ENCODE data around the gene MC1R.
"Not testable (repeated sequence)": the region's sequence is repeated elsewhere in the genome, so short reads cannot be mapped to it uniquely, and the experiment has no call there.

The MC1R gene

DNA sequence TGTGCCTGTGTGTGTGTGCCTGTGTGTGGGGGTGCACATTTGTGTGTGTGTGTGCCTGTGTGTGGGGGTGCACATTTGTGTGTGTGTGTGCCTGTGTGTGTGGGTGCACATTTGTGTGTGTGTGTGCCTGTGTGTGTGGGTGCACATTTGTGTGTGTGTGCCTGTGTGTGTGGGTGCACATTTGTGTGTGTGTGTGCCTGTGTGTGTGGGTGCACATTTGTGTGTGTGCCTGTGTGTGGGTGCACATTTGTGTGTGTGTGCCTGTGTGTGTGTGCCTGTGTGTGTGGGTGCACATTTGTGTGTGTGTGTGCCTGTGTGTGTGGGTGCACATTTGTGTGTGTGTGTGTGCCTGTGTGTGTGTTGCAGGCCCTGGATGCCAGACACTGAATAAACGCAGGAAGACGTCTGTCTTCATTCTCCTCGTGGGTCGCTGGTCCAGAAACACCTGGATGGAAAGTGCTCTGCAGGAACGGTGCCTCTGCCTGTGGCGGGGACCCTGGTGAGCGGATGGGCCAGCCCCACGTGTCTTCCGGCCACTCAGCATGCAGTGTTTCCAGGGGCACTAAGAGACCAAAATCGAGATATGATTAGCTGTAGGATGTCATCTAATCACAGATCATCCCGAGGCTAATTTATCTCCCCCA lies 3.9 kb upstream of the MC1R start:
- not testable (repeated sequence) for DNase-seq

DNA sequence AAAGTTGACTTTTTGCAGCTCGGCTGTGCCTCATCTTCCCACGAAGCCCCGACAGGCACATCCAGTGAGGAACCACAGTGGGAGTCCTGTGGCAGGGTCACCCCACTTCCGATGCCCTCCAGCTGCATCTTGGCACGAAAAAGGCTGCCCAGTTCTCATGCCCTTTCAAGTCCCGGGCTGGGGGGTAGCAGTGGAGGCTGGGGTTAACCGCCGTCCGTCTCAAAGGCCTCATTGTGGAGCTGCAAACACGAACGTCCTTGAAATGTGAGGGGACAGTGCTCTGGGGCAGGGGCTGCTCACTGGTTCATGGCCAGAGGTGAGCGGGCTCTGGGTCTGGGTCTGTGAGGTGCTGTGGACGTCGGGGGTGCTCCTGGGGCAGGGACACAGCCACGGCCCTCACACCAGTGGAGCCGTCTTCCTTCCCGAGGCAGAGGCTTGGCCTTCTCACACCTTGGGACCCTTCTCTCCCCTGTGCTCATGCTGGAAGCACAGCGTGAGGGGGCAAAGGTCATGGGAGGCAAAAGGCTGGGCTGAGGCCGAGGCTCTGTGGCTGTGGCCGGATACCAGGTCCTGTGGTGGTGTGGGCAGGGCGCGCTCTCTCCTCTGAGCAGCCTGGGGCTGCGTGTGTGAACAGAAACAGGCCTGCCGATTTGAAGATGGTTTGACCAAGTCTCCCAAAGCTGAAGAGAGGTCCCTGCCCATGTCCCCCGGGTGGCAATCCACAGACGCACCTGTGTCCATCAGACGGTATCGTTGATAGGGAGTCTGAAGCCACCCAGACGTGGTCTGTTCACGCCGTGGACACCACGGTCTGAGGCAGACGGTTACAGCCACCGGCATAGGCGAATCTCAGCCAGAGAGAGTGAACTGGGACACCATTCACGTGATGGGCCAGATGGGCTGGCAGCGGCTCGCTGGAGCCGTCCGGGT lies 3.1 kb upstream of the MC1R start:
- no peak for DNase-seq

DNA sequence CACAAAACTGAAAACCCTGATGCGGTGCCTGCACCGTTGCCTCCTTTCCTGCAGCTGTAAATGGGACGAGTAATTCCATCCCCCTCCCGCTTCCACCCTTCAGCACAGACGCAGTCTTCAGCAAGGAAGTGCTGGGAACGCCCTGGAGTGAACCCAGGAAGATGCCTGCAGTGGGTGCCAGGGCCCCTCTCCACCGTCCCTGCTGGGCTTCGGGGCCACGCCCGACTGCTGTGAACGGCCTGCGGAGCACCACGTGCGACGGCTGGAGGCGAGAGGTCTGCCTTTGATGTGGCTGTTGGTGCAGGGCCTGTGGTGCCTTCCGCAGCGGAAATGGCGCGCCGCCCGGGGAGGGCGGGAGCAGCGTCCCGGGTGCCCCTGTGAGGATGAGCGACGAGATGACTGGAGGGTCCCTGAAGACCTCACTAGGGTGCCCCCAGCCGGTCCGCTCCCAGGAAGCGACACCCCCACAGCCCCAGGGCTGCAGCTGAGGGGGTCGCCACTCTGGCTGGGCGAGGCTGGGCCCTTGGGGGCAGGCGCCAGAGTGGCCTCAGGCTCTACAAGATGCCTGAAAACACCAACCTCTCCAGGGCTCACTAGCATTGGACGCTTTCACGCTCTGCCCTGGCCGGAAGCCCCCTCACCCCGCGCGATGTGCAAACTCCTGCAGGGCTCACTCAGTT lies 749 bp upstream of the MC1R start:
- DNase-seq, result peak; percentile 69

DNA sequence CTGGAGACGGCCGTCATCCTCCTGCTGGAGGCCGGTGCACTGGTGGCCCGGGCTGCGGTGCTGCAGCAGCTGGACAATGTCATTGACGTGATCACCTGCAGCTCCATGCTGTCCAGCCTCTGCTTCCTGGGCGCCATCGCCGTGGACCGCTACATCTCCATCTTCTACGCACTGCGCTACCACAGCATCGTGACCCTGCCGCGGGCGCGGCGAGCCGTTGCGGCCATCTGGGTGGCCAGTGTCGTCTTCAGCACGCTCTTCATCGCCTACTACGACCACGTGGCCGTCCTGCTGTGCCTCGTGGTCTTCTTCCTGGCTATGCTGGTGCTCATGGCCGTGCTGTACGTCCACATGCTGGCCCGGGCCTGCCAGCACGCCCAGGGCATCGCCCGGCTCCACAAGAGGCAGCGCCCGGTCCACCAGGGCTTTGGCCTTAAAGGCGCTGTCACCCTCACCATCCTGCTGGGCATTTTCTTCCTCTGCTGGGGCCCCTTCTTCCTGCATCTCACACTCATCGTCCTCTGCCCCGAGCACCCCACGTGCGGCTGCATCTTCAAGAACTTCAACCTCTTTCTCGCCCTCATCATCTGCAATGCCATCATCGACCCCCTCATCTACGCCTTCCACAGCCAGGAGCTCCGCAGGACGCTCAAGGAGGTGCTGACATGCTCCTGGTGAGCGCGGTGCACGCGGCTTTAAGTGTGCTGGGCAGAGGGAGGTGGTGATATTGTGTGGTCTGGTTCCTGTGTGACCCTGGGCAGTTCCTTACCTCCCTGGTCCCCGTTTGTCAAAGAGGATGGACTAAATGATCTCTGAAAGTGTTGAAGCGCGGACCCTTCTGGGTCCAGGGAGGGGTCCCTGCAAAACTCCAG lies 1.1 kb downstream of the MC1R start:
- DNase-seq, result no peak

DNA sequence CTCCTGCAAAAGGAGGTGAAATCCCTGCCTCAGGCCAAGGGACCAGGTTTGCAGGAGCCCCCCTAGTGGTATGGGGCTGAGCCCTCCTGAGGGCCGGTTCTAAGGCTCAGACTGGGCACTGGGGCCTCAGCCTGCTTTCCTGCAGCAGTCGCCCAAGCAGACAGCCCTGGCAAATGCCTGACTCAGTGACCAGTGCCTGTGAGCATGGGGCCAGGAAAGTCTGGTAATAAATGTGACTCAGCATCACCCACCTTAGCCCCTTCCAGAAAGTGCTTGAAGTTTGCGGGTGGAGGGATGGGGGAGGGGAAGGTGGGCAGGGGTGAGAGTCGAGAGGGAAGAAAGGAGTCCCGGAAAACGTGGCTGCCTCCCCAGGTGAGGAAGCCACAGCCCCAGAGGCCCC lies 2.1 kb downstream of the MC1R start:
- no peak for DNase-seq

DNA sequence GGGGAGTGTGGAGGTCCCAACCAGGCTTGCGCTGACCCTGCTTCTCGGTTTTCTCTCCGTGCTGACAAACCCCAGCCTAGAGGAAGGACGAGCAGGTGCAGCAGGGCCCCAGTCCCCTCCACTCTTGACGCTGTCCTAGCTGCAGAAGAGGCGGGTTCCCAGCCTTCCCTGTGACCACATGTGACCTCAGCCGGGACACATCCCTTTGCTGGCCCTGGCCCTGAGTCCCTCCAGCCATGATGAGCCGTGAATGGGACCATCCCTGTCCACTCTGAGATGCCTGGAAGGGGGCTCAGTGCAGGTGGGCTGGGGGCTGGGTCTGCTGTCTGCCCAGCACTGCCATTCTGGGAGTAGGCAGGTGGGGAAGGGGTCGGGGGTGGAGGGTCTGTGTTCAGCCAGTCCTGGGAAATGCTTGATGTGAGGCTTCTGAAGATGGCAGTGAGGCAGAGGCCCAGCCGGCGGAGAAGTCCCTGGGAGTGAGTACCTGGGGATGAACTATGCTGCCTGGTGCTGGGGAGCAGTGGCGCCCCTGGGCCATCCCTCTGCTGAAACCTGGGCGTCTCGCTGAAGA lies 2.6 kb downstream of the MC1R start:
- DNase-seq, result no peak

DNA sequence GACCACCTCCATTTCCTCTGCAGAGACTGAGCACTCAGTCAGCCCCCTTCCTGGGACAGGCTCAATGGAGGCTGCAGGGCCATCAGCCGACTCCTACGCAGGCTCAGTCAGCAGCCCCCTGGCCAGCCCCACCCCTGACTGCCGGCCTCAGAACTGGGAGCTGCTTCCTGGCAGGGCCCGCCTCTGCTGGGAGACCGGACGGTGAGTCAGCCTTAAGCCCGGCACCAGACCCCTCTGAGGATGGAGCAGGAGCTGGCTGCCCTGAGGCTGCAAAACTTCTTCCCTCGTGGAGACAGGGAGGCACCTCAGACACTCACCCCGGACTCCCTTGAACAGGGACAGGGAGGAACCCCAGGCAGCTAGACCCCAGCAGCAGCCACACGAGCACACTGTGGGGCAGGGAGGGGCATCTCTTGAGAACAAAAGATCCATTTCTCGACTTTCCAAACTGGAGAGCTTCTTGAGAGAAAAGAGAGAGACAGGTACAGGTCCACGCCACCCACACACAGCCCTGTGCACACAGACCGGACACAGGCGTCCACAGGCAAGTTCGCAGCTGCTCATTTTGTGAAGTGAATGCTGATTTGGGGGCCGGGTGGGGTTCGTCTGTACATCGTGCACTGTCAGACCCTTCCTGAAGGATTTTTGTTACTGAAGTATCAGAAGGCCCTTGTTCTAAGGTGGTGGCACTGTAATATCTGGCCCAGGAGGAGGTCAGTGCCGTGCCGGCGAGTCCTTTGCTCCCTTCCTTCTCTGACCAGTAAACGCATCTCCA lies 3.2 kb downstream of the MC1R start:
- no peak for DNase-seq

DNA sequence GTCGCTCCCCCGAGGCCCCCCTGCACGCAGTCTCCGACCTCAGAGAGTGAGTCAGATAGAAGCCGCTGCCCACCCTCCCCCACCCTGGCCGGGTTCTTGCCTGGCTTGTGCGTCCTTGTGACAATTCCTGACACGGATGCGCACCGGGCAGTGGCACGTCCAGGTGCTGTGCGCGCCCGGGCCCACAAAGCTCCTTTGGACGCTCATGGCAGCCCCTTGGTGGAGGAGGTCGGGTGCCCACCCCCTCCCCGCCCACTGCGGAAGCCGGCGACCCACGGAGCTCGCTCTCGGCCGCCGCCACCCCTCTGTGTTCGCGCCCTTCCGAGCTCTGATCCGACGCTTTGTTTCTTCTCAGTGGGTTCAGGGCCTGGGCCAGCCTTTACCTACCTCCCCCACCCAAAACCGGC lies 3.8 kb downstream of the MC1R start:
- DNase-seq, result peak; percentile 34

DNA sequence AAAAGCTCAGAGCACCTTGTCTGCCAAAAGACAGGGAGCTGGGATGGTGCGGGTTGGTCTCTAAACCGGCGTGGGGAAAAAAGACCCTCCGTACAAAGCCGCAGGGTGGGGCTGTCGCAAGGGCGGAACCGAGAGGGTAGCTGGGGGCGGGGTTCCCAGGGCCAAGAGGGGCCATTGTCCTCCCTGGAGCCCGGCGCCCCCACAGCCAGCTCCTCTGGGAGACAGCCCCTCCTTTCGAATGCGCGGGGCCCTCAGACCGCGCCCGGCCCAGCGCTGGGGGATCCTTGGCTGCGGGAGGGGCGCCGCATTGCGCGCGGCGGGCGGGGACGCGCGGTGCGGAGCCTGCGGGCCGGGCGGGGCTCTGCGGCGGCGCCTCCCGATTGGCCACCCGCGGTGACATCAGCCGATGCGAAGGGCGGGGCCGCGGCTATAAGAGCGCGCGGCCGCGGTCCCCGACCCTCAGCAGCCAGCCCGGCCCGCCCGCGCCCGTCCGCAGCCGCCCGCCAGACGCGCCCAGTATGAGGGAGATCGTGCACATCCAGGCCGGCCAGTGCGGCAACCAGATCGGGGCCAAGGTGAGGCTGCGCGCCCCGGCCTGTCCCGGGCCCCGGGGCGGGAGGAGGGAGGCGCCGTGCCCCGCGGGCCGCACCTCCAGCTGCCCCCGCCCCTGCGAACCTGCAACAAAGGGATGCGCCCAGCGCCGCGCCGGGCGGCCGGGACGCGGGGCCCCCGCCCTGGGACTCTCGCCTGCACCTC lies 4.4 kb downstream of the MC1R start, which contains the start of gene TUBB3:
Gene TUBB3, plus strand, starts transcription at position 459 of the 756 bp plus-strand sequence. Its CDS starts 60 bp downstream, at position 519.
- no peak for DNase-seq

DNA sequence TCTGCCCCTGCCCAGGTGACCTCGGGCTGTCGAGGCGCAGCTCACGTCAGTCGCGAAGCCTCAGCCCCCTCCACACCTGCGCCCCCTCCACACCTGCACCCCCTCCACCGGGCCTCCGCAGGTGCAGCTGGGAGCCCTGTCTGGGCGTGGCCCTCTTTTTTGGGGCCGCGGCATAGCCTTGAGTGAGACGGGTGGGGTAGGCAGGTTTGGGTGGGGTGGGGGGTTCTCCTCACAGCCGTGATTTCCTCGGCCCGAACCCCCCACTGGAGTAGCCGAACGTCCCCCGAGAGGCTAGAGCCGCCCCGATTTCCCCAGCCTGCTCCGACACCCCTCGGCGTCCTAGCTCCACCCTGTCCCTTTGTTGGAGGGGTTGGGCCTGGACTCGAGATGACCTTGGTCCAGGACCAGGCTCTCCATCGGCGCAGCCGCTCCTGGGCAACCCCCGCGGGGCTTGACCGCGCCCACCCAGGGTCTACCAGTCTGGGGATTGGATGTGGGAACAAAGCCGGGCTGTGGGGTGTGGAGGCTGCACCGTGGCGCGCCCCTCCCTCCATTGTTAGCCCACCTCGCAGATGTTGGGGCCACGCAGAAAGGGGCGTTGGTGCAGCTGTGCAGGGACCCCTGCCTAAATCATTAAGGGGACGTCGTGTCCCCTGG lies 5.1 kb downstream of the MC1R start:
- DNase-seq, result no peak

DNA sequence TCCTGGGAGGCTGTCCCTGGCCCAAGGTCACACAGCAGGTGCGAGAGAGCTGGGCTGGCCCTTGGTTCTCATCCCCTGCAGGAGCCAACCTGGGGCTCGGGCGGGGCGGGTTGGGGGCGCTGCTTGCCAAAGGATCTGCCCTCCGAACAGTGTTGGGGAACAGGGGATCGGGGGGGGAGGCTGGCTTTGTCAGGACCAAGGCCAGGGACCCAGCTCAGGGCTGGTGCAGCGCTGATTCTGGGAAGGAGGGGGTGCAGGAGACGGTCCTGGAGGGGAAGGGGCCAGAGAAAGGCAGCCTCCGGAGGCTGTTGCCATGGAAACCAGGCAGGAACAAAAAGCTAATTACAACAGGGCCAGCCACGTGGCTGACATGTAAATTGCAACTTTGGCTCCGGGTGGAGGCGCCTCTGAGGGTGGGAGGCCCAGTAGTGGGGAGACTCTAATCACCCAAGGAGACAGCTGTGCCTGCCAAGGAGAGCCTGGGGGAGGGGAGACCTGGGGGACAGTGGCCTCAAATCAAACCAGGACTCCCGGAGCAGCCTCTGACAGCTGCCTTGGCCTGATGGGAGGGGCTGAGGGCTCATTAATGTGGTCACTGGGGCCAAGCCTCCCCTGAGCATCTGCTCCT lies 5.7 kb downstream of the MC1R start:
- DNase-seq, result peak; percentile 47

DNA sequence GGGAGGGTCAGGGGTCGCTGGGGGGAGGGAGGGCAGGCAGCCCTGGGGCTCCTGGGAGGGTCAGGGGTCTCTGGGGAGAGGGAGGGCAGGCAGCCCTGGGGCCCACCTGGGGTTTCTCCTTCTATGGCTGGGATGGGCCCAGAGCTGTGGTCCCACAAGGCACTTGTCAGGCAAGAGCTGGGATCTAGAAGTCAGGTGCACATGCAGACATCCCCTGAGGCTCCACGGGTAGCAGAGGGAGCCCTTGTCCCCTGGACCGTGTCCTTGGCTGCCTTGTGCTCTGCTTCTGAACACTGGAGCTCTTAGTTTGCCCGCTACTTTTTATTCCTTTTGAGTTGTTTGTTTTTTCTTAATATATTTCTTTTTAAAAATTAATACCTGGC lies 6.3 kb downstream of the MC1R start:
- no peak for DNase-seq

DNA sequence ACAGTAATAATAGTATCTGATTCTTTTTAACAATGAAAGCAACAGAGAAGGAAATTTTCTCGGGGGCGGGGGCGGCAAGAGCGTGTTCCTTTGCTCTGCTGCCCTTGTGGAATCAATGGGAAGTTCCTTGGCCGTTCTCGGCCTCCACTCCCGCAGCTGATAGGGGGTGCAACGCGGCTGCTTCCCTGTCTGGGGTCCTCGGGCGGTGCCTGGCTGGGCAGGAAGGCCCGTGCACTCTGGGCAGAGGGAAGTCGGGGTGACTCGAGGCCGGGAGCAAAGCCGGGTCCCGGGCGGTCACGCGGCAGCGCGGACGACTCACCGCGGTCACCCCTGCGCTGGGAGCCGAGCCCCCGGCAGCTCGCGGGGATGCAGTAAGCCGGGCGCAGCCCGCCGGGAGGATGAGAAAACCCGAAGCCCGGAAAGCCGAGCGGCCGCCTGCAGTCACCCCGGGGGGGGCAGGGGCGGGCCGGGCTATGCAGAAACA lies 7.0 kb downstream of the MC1R start:
- DNase-seq, result no peak

DNA sequence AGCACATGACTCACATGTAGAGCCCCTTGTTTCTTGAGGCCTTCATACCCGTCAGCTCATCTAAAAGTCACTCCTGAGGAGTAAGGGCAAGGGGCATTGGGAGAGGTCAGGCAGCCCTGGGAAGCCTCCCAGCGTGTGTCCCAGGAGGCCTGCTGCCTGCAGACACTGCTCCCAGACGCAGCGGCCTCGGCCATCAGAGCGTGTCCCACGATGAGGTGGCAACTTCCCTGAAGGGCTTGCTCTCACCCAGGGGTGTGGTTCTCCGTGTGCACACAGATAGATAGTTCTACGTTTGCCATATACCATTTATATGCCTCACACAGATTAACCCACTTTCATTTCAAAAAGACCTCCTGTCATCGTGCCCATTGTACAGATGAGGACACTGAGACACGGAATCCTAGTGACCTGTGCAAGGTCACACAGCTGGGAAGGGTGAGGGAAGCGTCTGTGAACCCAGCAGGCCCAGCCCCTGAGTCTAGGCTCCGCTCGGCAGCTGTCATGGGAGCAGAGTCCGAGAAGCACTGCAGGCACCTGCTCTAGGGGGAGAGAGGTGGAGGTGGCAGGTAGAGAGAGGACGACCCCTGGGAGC lies 12.7 kb downstream of the MC1R start:
- DNase-seq, result no peak

DNA sequence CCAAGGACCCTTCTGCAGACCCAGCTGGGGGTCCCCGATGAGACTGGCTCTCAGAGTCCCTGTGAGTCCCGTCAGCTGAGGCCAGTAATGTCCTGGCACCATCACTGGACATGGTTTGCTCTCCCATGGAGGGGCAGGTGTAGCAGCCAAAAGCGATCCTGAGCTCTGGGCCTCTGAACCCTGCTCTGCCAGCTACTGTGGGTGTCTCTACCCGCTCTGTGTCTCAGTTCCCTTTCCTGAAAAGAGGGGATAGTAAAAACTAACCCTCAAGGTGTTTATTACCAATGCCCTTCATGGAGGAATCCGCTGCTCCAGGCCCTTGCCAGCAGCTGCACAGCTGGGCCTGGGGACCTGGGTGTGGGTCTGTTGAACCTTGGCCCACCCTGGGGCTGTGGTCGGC lies 13.3 kb downstream of the MC1R start:
- DNase-seq, result no peak

DNA sequence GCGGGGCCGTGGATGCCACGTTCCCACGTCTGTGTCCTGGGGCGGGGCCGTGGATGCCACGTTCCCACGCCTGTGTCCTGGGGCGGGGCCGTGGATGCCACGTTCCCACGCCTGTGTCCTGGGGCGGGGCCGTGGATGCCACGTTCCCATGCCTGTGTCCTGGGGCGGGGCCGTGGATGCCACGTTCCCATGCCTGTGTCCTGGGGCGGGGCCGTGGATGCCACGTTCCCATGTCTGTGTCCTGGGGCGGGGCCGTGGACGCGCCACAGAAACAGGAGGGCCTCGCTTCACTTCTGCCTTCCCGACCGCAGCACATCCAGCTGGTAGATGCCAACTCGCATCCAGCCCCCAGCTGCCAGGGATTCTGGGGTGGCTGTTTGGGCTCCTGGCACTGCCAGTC lies 15.4 kb downstream of the MC1R start:
- DNase-seq, result not testable (repeated sequence)

DNA sequence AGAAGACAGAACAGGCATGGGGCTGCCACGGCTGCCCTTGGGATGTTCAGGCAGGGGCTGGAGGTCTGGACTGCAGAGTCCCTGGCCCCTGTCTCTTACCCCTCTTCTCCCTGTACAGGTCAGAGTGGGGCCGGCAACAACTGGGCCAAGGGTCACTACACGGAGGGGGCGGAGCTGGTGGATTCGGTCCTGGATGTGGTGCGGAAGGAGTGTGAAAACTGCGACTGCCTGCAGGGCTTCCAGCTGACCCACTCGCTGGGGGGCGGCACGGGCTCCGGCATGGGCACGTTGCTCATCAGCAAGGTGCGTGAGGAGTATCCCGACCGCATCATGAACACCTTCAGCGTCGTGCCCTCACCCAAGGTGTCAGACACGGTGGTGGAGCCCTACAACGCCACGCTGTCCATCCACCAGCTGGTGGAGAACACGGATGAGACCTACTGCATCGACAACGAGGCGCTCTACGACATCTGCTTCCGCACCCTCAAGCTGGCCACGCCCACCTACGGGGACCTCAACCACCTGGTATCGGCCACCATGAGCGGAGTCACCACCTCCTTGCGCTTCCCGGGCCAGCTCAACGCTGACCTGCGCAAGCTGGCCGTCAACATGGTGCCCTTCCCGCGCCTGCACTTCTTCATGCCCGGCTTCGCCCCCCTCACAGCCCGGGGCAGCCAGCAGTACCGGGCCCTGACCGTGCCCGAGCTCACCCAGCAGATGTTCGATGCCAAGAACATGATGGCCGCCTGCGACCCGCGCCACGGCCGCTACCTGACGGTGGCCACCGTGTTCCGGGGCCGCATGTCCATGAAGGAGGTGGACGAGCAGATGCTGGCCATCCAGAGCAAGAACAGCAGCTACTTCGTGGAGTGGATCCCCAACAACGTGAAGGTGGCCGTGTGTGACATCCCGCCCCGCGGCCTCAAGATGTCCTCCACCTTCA lies 16.2 kb downstream of the MC1R start:
- DNase-seq, result no peak

DNA sequence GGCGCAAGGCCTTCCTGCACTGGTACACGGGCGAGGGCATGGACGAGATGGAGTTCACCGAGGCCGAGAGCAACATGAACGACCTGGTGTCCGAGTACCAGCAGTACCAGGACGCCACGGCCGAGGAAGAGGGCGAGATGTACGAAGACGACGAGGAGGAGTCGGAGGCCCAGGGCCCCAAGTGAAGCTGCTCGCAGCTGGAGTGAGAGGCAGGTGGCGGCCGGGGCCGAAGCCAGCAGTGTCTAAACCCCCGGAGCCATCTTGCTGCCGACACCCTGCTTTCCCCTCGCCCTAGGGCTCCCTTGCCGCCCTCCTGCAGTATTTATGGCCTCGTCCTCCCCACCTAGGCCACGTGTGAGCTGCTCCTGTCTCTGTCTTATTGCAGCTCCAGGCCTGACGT lies 17.0 kb downstream of the MC1R start:
- not testable (repeated sequence) for DNase-seq

All from activated CD4-positive, alpha-beta T cell treated with anti-CD3 and anti-CD28 coated beads, Interleukin-2, amount 50 U/mL, for 1 hour (primary cell).